Subcutaneous abdominal adipose tissue (tissue), 5 donors: ENCODE results near the gene SLC34A1.

Experiments
- H3K27ac ChIP-seq: one replicate; pipeline ENCODE4 v1.7.0; 2013; ENCODE audit warnings: low read depth, mild to moderate bottlenecking, inconsistent platforms, low read length, moderate library complexity
- H3K27me3 ChIP-seq, 5 donors: one replicate each; pipeline ENCODE4 v1.7.0; 2013; ENCODE audit warnings: low read length in 5 of 5, inconsistent platforms in 1 of 5; ENCODE audit not compliant: control insufficient read depth in 5 of 5, insufficient read depth in 4 of 5
- H3K36me3 ChIP-seq, 5 donors: one replicate each; pipeline ENCODE4 v1.7.0; 2013; ENCODE audit warnings: low read length in 5 of 5; ENCODE audit not compliant: control insufficient read depth in 5 of 5, insufficient read depth in 5 of 5
- H3K4me1 ChIP-seq, 5 donors: one replicate each; pipeline ENCODE4 v1.7.0; 2013; ENCODE audit warnings: low read length in 5 of 5, mild to moderate bottlenecking in 3 of 5, moderate library complexity in 1 of 5; ENCODE audit not compliant: control insufficient read depth in 5 of 5, insufficient read depth in 5 of 5
- H3K4me3 ChIP-seq, 5 donors: one replicate each; pipeline ENCODE4 v1.7.0; 2013; ENCODE audit warnings: low read length in 5 of 5, low read depth in 1 of 5
- H3K9ac ChIP-seq, 5 donors: one replicate each; pipeline ENCODE4 v1.7.0; 2013; ENCODE audit warnings: low read length in 5 of 5, mild to moderate bottlenecking in 4 of 5, moderate library complexity in 3 of 5
- H3K9me3 ChIP-seq, 5 donors: one replicate each; pipeline ENCODE4 v1.7.0; 2013; ENCODE audit warnings: low read length in 5 of 5; ENCODE audit not compliant: control insufficient read depth in 5 of 5
- donor health status: healthy.
- donor health status: healthy.
- donor health status: healthy.
- donor health status: healthy.
- donor health status: healthy.

SLC34A1 gene

GRCh38 chr5:177343777-177344176 lies 40.5 kb upstream of the SLC34A1 start:
- no peaks in the 10 kb centered on the region for H3K27me3 ChIP-seq
- H3K4me1 ChIP-seq = peaks cover 0 to 3% (median under 1%) of the 10 kb centered on the region in 5 donors
- H3K27ac ChIP-seq = no peak overlapping the region
- H3K9me3 ChIP-seq = no peaks in the 10 kb centered on the region
- no peak overlapping the region for H3K9ac ChIP-seq
- H3K36me3 ChIP-seq = peaks cover 10 to 39% (median 20%) of the 10 kb centered on the region in 5 donors
- H3K4me3 ChIP-seq = no peak overlapping the region

GRCh38 chr5:177344891-177345290 lies 39.3 kb upstream of the SLC34A1 start:
- Histone ChIP-seq H3K9me3 (no peaks in the 10 kb centered on the region), H3K4me3 (no peak overlapping the region), H3K27ac (no peak overlapping the region), H3K4me1 (peaks cover 7 to 11% (median 10%) of the 10 kb centered on the region in 5 donors), H3K27me3 (no peaks in the 10 kb centered on the region), H3K36me3 (peaks cover 10 to 37% (median 16%) of the 10 kb centered on the region in 5 donors), H3K9ac (no peak overlapping the region)

- no peak overlapping the region for H3K9ac ChIP-seq
- no peak overlapping the region for H3K27ac ChIP-seq
- H3K4me3 ChIP-seq = no peak overlapping the region
- H3K36me3 ChIP-seq = peaks cover 6 to 32% (median 13%) of the 10 kb centered on the region in 5 donors
- peaks cover 12 to 25% (median 24%) of the 10 kb centered on the region in 5 donors for H3K4me1 ChIP-seq
- no peaks in the 10 kb centered on the region for H3K27me3 ChIP-seq
- no peaks in the 10 kb centered on the region for H3K9me3 ChIP-seq
Observed at GRCh38 chr5:177346820-177347219, 37.4 kb upstream of the SLC34A1 start.

- H3K4me3 ChIP-seq = no peak overlapping the region
- H3K4me1 ChIP-seq = peaks cover 12 to 31% (median 30%) of the 10 kb centered on the region in 5 donors
- no peaks in the 10 kb centered on the region for H3K9me3 ChIP-seq
- no peak overlapping the region for H3K27ac ChIP-seq
- peaks cover 4 to 31% (median 13%) of the 10 kb centered on the region in 5 donors for H3K36me3 ChIP-seq
- H3K27me3 ChIP-seq = no peaks in the 10 kb centered on the region
- no peak overlapping the region for H3K9ac ChIP-seq
Observed at GRCh38 chr5:177347699-177348098, 36.5 kb upstream of the SLC34A1 start.

GRCh38 chr5:177349362-177349647 lies 34.9 kb upstream of the SLC34A1 start:
- Histone ChIP-seq H3K36me3 (peaks cover 4 to 25% (median 10%) of the 10 kb centered on the region in 5 donors), H3K9me3 (no peaks in the 10 kb centered on the region), H3K4me3 (no peak overlapping the region), H3K27me3 (no peaks in the 10 kb centered on the region), H3K9ac (no peak overlapping the region), H3K4me1 (peaks cover 12 to 31% (median 30%) of the 10 kb centered on the region in 5 donors), H3K27ac (no peak overlapping the region)

- Histone ChIP-seq H3K36me3 (peaks cover 4 to 25% (median 10%) of the 10 kb centered on the region in 5 donors), H3K27me3 (no peaks in the 10 kb centered on the region), H3K9me3 (no peaks in the 10 kb centered on the region), H3K27ac (no peak overlapping the region), H3K4me3 (peak overlapping the region in 4 of 5 donors; percentile 51 to 100 (median 94)), H3K4me1 (peaks cover 12 to 31% (median 30%) of the 10 kb centered on the region in 5 donors), H3K9ac (peak overlapping the region in 2 of 5 donors; percentile 99 to 100)
Observed at GRCh38 chr5:177349762-177350161, 34.5 kb upstream of the SLC34A1 start.

- Histone ChIP-seq H3K4me1 (peaks cover 12 to 34% (median 30%) of the 10 kb centered on the region in 5 donors), H3K27ac (peak overlapping the region; percentile 92), H3K4me3 (peak overlapping the region; percentile 88 to 100 (median 100)), H3K27me3 (no peaks in the 10 kb centered on the region), H3K9me3 (peaks cover 0 to 3% (median 0%) of the 10 kb centered on the region in 5 donors), H3K9ac (peak overlapping the region; percentile 95 to 100 (median 99)), H3K36me3 (peaks cover 4 to 20% (median 10%) of the 10 kb centered on the region in 5 donors)
Observed at GRCh38 chr5:177350776-177351391, 33.4 kb upstream of the SLC34A1 start.

- Histone ChIP-seq H3K36me3 (peaks cover 0 to 17% (median 10%) of the 10 kb centered on the region in 5 donors), H3K9me3 (peaks cover 0 to 3% (median 0%) of the 10 kb centered on the region in 5 donors), H3K4me1 (peaks cover 12 to 37% (median 30%) of the 10 kb centered on the region in 5 donors), H3K4me3 (peak within 1 kb of the TSS; percentile 88 to 100 (median 100)), H3K9ac (peak within 1 kb of the TSS; percentile 95 to 100 (median 99)), H3K27me3 (no peaks in the 10 kb centered on the region), H3K27ac (peak within 1 kb of the TSS; percentile 92)
Observed at GRCh38 chr5:177351392-177352329, 32.6 kb upstream of the SLC34A1 start, which contains the start of gene LMAN2. Gene LMAN2 (minus strand): TSS chr5:177351668. CDS start chr5:177351647, 21 bp downstream.

- Histone ChIP-seq H3K9ac (no peak overlapping the region), H3K4me1 (peaks cover 10 to 52% (median 40%) of the 10 kb centered on the region in 5 donors), H3K9me3 (peaks cover 0 to 3% (median 0%) of the 10 kb centered on the region in 5 donors), H3K4me3 (no peak overlapping the region), H3K36me3 (peaks cover 0 to 10% (median 2%) of the 10 kb centered on the region in 5 donors), H3K27me3 (peaks cover 0 to 6% (median under 1%) of the 10 kb centered on the region in 5 donors), H3K27ac (no peak overlapping the region)
Observed at GRCh38 chr5:177353093-177353492, 31.1 kb upstream of the SLC34A1 start.
